SH-SY5Y (cell line): ENCODE measurements around the gene PRRC2B.

ENCODE experiments used
- GATA2 ChIP-seq: IDR thresholded peaks from 2 replicates; pipeline ENCODE4 v1.6.1; 2011; ENCODE audit warnings: mild to moderate bottlenecking, low read depth, low read length
- GATA3 ChIP-seq: IDR thresholded peaks from 2 replicates; pipeline ENCODE4 v1.6.1; 2011; ENCODE audit warnings: low read depth, mild to moderate bottlenecking, low read length, moderate library complexity

Gene PRRC2B

GRCh38 chr9:131523451-131524435, 129.9 kb downstream of the PRRC2B start:
- TF ChIP-seq GATA2 (no peak), GATA3 (no peak)

- TF ChIP-seq GATA3 (no peak), GATA2 (no peak)
These were observed 130.9 kb downstream of the PRRC2B start for GRCh38 chr9:131524665-131525315.

GRCh38 chr9:131525643-131526565, 132.0 kb downstream of the PRRC2B start:
- TF ChIP-seq GATA3 (no peak), GATA2 (no peak)

- TF ChIP-seq GATA2: no peak
- TF ChIP-seq GATA3: no peak
These were observed 134.3 kb downstream of the PRRC2B start for GRCh38 chr9:131528186-131528585.

GRCh38 chr9:131528886-131529505, 135.1 kb downstream of the PRRC2B start:
- TF ChIP-seq GATA3: no peak
- no peak for TF ChIP-seq GATA2

GRCh38 chr9:131529597-131530545, 136.0 kb downstream of the PRRC2B start:
- TF ChIP-seq GATA2: no peak
- no peak for TF ChIP-seq GATA3

- no peak for TF ChIP-seq GATA2
- TF ChIP-seq GATA3: no peak
These were observed 136.6 kb downstream of the PRRC2B start for GRCh38 chr9:131530546-131530919.

GRCh38 chr9:131530920-131531832, 137.3 kb downstream of the PRRC2B start, which contains the start of gene UCK1:
TSS of gene UCK1 (minus strand) at chr9:131531263. CDS start at chr9:131531174, 89 bp downstream.
- TF ChIP-seq GATA2 (no peak), GATA3 (no peak)

GRCh38 chr9:131534721-131535237, 140.9 kb downstream of the PRRC2B start:
- TF ChIP-seq GATA2 (no peak), GATA3 (no peak)

GRCh38 chr9:131537946-131538345, 144.1 kb downstream of the PRRC2B start:
- no peak for TF ChIP-seq GATA2
- TF ChIP-seq GATA3: no peak
